K562 (cell line): ENCODE measurements around the gene DIRAS1. TPM values are rescaled to one million over a fixed set of nuclear protein-coding genes. Genes with fewer than 3 reads are reported as not detected.

Experiments used
- ATAC-seq: fragments of 200-7000 bp; cut with Tn5 transposase; 3 replicates; pipeline ENCODE4 v1.9.1; 2020; ENCODE audit warnings: moderate library complexity
- BruUV-seq: library from RNA; stranded (reverse); fragments of 400-500 nt; replicated peaks from 2 replicates; lab custom pipeline; 2021; lab: Mats Ljungman, UMichigan
- CTCF ChIA-PET: fragments of 300-600 bp; formaldehyde crosslinking; extraction: SDS; loops from one replicate; lab custom pipeline; 2021; ENCODE audit warnings: low intra/inter-chr PET ratio; lab: Yijun Ruan, JAX
- POLR2A ChIA-PET: fragments of 300-600, 350-650 bp; sonication (Branson Sonifier 250); formaldehyde crosslinking; extraction: SDS; loops from one replicate; lab custom pipeline; 2021; ENCODE audit warnings: antibody characterized with exemption, inconsistent platforms; lab: Yijun Ruan, JAX
- DNase-seq, 4 experiments: peaks; one replicate each; pipeline versions ENCODE4 v3.0.0 to v3.0.0-alpha.2; 2011 to 2018; ENCODE audit warnings: low spot score in 3 of 4, mixed read lengths in 3 of 4; ENCODE audit errors: extremely low read depth in 1 of 4
- FAIRE-seq: peaks from 2 replicates; lab custom pipeline; 2011; peaks lifted over from hg19 to GRCh38; lab: Jason Lieb, UNC
- H2AFZ ChIP-seq: 2 replicates; pipeline ENCODE4 v1.6.0; 2011; ENCODE audit warnings: low read depth, low read length, control low read depth, inconsistent platforms
- H3K27ac ChIP-seq: fragments of 200-600 bp; 3 replicates; pipeline ENCODE4 v1.8.0; 2011; ENCODE audit warnings: low read depth, mild to moderate bottlenecking, control low read depth, inconsistent platforms, low read length, moderate library complexity, mixed read lengths; ENCODE audit errors: extremely low read depth
- H3K27me3 ChIP-seq, 2 experiments: fragments of 300-600 bp in 1 of 2; 2 replicates in 1 of 2; 3 replicates in 1 of 2; pipeline versions ENCODE4 v1.6.0 to v1.8.0; 2011; ENCODE audit warnings: inconsistent platforms in 2 of 2, low read length in 2 of 2, mild to moderate bottlenecking in 1 of 2, mixed read lengths in 1 of 2, moderate library complexity in 1 of 2; ENCODE audit not compliant: control insufficient read depth in 2 of 2, insufficient read depth in 2 of 2
- H3K36me3 ChIP-seq: fragments of 300-600 bp; 3 replicates; pipeline ENCODE4 v1.8.0; 2011; ENCODE audit warnings: mild to moderate bottlenecking, low read length, inconsistent platforms; ENCODE audit not compliant: control insufficient read depth, insufficient read depth
- H3K4me1 ChIP-seq, 2 experiments: fragments of 200-600 bp in 1 of 2; replicated peaks in 1 of 2; 2 replicates in 1 of 2; 3 replicates in 1 of 2; pipeline versions ENCODE4 v1.5.1 to v1.8.0; 2011; ENCODE audit warnings: inconsistent platforms in 2 of 2, low read length in 2 of 2, mild to moderate bottlenecking in 1 of 2, mixed read lengths in 1 of 2, moderate library complexity in 1 of 2; ENCODE audit not compliant: control insufficient read depth in 2 of 2, insufficient read depth in 2 of 2
- H3K4me2 ChIP-seq: 2 replicates; pipeline ENCODE4 v1.6.1; 2011; ENCODE audit warnings: low read length, control low read depth, inconsistent platforms, mixed read lengths; ENCODE audit not compliant: insufficient read depth
- H3K4me3 ChIP-seq: fragments of 200-600 bp; sonication (generic), shearing (Covaris generic); 2 replicates; pipeline ENCODE4 v1.5.1; 2016; ENCODE audit warnings: control low read depth, inconsistent platforms
- H3K79me2 ChIP-seq: fragments of 200-600 bp; 3 replicates; pipeline ENCODE4 v1.8.0; 2011; ENCODE audit warnings: low read length, inconsistent platforms; ENCODE audit not compliant: control insufficient read depth, insufficient read depth
- H3K9ac ChIP-seq, 2 experiments: 2 replicates each; pipeline versions ENCODE4 v1.6.0 to v1.6.1; 2011; ENCODE audit warnings: low read depth in 2 of 2, low read length in 2 of 2, control low read depth in 1 of 2, inconsistent platforms in 1 of 2, mild to moderate bottlenecking in 1 of 2, mixed read lengths in 1 of 2; ENCODE audit not compliant: insufficient read depth in 1 of 2
- H3K9me1 ChIP-seq: one replicate; pipeline ENCODE4 v1.6.0; 2011; ENCODE audit warnings: inconsistent platforms, mild to moderate bottlenecking, low read length, moderate library complexity; ENCODE audit not compliant: control insufficient read depth, insufficient read depth
- H3K9me3 ChIP-seq: replicated peaks from 2 replicates; pipeline ENCODE4 v1.5.1; 2011; ENCODE audit warnings: low read depth, low read length, inconsistent platforms; ENCODE audit not compliant: control insufficient read depth, insufficient read depth
- H4K20me1 ChIP-seq: replicated peaks from 2 replicates; pipeline ENCODE4 v1.6.1; 2011; ENCODE audit warnings: low read length, inconsistent platforms, mixed read lengths; ENCODE audit not compliant: control insufficient read depth, insufficient read depth
- ADNP ChIP-seq: fragments of 200-800 bp; sonication (Bioruptor generic); IDR thresholded peaks from 2 replicates; pipeline ENCODE4 v1.6.1; 2016; ENCODE audit warnings: missing genetic modification characterization, missing compliant biosample characterization
- BCOR ChIP-seq: fragments of 450-650 bp; IDR thresholded peaks from 2 replicates; pipeline ENCODE4 v1.6.1; 2016
- BRF1 ChIP-seq: IDR thresholded peaks from 3 replicates; pipeline ENCODE4 v1.6.1; 2011; ENCODE audit warnings: borderline replicate concordance, mild to moderate bottlenecking; ENCODE audit not compliant: insufficient read length; ENCODE audit errors: extremely low read depth
- BRF2 ChIP-seq: IDR thresholded peaks from 3 replicates; pipeline ENCODE4 v1.6.1; 2011; ENCODE audit warnings: borderline replicate concordance, mild to moderate bottlenecking; ENCODE audit not compliant: insufficient read length, insufficient read depth
- CEBPB ChIP-seq: fragments of 450-650 bp; IDR thresholded peaks from 2 replicates; pipeline ENCODE4 v1.6.1; 2016; ENCODE audit warnings: missing genetic modification characterization, missing compliant biosample characterization
- EP400 ChIP-seq: fragments of 450-650 bp; IDR thresholded peaks from 2 replicates; pipeline ENCODE4 v1.6.1; 2017; ENCODE audit warnings: antibody characterized with exemption, mild to moderate bottlenecking, moderate library complexity
- FOSL1 ChIP-seq: fragments of 200-800 bp; sonication (Bioruptor generic); conservative IDR thresholded peaks from 2 replicates; pipeline ENCODE4 v1.6.1; 2016; ENCODE audit warnings: missing genetic modification characterization, missing compliant biosample characterization
- HNRNPK ChIP-seq: fragments of 200-400 bp; formaldehyde crosslinking; IDR thresholded peaks from one replicate; pipeline ENCODE4 v1.6.1; 2018; ENCODE audit warnings: mild to moderate bottlenecking, low read depth, low read length; ENCODE audit not compliant: poor library complexity, severe bottlenecking
- IRF9 ChIP-seq: fragments of 450-650 bp; IDR thresholded peaks from 2 replicates; pipeline ENCODE4 v1.6.1; 2016; ENCODE audit warnings: missing biosample characterization, missing genetic modification characterization
- KDM4B ChIP-seq, 2 experiments: fragments of 450-650 bp in 1 of 2; sonication (generic) in 1 of 2; IDR thresholded peaks; 2 replicates each; pipeline ENCODE4 v1.6.1; 2016 to 2017; ENCODE audit warnings: borderline replicate concordance in 2 of 2, antibody characterized with exemption in 1 of 2, low read depth in 1 of 2, mild to moderate bottlenecking in 1 of 2
- POLR2G ChIP-seq: fragments of 200-400 bp; formaldehyde crosslinking; IDR thresholded peaks from 2 replicates; pipeline ENCODE4 v1.6.1; 2017; ENCODE audit warnings: low read depth, mild to moderate bottlenecking, antibody characterized with exemption, low read length, moderate library complexity
- PURB ChIP-seq: sonication (generic); formaldehyde crosslinking; IDR thresholded peaks from 2 replicates; pipeline ENCODE4 v1.9.0; 2021; ENCODE audit warnings: low read depth, mild to moderate bottlenecking, missing genetic modification reagents
- RBM25 ChIP-seq: fragments of 200-400 bp; formaldehyde crosslinking; IDR thresholded peaks from 2 replicates; pipeline ENCODE4 v1.6.1; 2018; ENCODE audit warnings: low read length, low read depth, moderate library complexity; ENCODE audit not compliant: severe bottlenecking
- RHOXF2B ChIP-seq: fragments of 250-450 bp; sonication (Bioruptor Pico); conservative IDR thresholded peaks from 2 replicates; pipeline ENCODE4 v1.5.1; 2021
- STAG1 ChIP-seq: sonication (generic); formaldehyde crosslinking; IDR thresholded peaks from 2 replicates; pipeline ENCODE4 v1.5.0; 2020; ENCODE audit warnings: missing genetic modification reagents, borderline replicate concordance
- U2AF1 ChIP-seq: fragments of 200-400 bp; formaldehyde crosslinking; optimal IDR thresholded peaks from 2 replicates; pipeline ENCODE3; 2017; ENCODE audit warnings: mild to moderate bottlenecking, low read depth, low read length, moderate library complexity
- ZBTB26 ChIP-seq: fragments of 450-650 bp; formaldehyde crosslinking; IDR thresholded peaks from 2 replicates; pipeline ENCODE4 v1.4.0; 2022; ENCODE audit warnings: missing genetic modification characterization
- ZNF280A ChIP-seq: fragments of 450-650 bp; IDR thresholded peaks from 2 replicates; pipeline ENCODE4 v1.6.1; 2018; ENCODE audit warnings: mild to moderate bottlenecking, low read depth; ENCODE audit not compliant: partially characterized antibody
- ZNF41 ChIP-seq: fragments of 250-450 bp; sonication (Bioruptor Pico); conservative IDR thresholded peaks from 2 replicates; pipeline ENCODE4 v1.4.0; 2020; ENCODE audit warnings: mild to moderate bottlenecking
- WGBS: fragments of 100-300 bp; shearing (Covaris generic); methylation state at CpG from one replicate; pipeline ENCODE4 v1.1.6; 2016; ENCODE audit warnings: low coverage, mixed read lengths; ENCODE audit not compliant: insufficient coverage; ENCODE audit errors: missing lambda C conversion rate; 5-methylcytosine and 5-hydroxymethylcytosine counted together
- in situ Hi-C: fragments of 300-500 bp; cut with MboI; formaldehyde crosslinking; loops from 4 replicates; pipeline ENCODE4 v1.15.0; 2018; ENCODE audit warnings: inconsistent platforms, mixed read lengths
- intact Hi-C: fragments of 100-400 bp; cut with micrococcal nuclease; formaldehyde crosslinking; loops from 2 replicates; pipeline ENCODE4 v1.14.2; 2022
- polyA plus RNA-seq, 8 experiments: library from polyadenylated mRNA; depleted of rRNA in 4 of 8; stranded (reverse) in 5 of 8; unstranded in 3 of 8; fragments of >200 nt; fragmentation: Nextera tagmentation in 2 of 8; fragmentation: Illumina TruSeq in 1 of 8; extraction: Ambion mirVana in 2 of 8; extraction: Trizol in 1 of 8; gene quantifications; 2 replicates each; pipeline versions ENCODE4 v1.2.1 to v1.2.3, GENCODE V29; 2011 to 2014; ENCODE audit warnings: inconsistent platforms in 1 of 8, missing spikeins in 1 of 8
- total RNA-seq, 7 experiments: library from RNA; depleted of rRNA in 6 of 7; stranded (reverse); fragments of >200 nt in 6 of 7; fragmentation: Illumina TruSeq in 2 of 7; extraction: Trizol in 2 of 7; gene quantifications; 2 replicates each; pipeline versions ENCODE4 v1.2.1 to v1.2.3, GENCODE V29; 2011 to 2021; ENCODE audit warnings: low replicate concordance in 1 of 7

The DIRAS1 gene
- total and polyA plus RNA-seq, 9 of the 15 experiments (the other 6 are each of a cell fraction or from before 2014, with no cell fraction given) = 0.11 to 12.0 (median 2.9) TPM

- no peaks in the 10 kb centered on the region for H3K9me1 ChIP-seq
- no TSS peak for BruUV-seq
- H3K4me1 ChIP-seq = peaks cover 0 to 22% of the 10 kb centered on the region in 2 experiments; a peak in 2 of 5 replicates
- no peak for FAIRE-seq
- H3K9ac ChIP-seq = peak overlapping the region in 1 of 2 experiments; percentile 17; a peak in 1 of 4 replicates
- peaks cover 6% of the 10 kb centered on the region; the same call in 1 of the 2 replicates for H4K20me1 ChIP-seq
- H3K36me3 ChIP-seq = peaks cover 93% of the 10 kb centered on the region; the same call in 2 of the 3 replicates
- H3K27ac ChIP-seq = no peak overlapping the region
- DNase-seq = no peak
- no peaks in the 10 kb centered on the region for H3K9me3 ChIP-seq
- no peak overlapping the region for H3K4me2 ChIP-seq
- WGBS = 98% methylated on average over 11 of the region's 12 CpGs
- in situ Hi-C loops = no loop called here
- ChIA-PET POLR2A (no interaction called here), CTCF (no interaction called here)
- H2AFZ ChIP-seq = no peak overlapping the region
- H3K79me2 ChIP-seq = peaks cover 7% of the 10 kb centered on the region; the same call in 1 of the 3 replicates
- no peak overlapping the region for H3K4me3 ChIP-seq
- no peaks in the 10 kb centered on the region for H3K27me3 ChIP-seq
- no peak for ATAC-seq
- intact Hi-C loops = no loop called here
- TF ChIP-seq RHOXF2B = no peak
- no peak for TF ChIP-seq ZNF41 (CRISPR knock-in tag)
- TF ChIP-seq BRF1 = no peak
- TF ChIP-seq IRF9 (tag) = no peak
- TF ChIP-seq PURB (CRISPR knock-in tag) = no peak
- TF ChIP-seq CEBPB (tag) = no peak
- no peak for TF ChIP-seq ZNF280A
- peak; percentile 80 for TF ChIP-seq RBM25
- no peak for TF ChIP-seq KDM4B (IDR thresholded peaks at IDR 0.05; ENCODE audit: borderline replicate concordance in 2 of 2, low read depth in 1 of 2)
- TF ChIP-seq FOSL1 (tag) = no peak
- TF ChIP-seq BRF2 = no peak
- no peak for TF ChIP-seq HNRNPK
- TF ChIP-seq BCOR = peak; percentile 73; the same call in 1 of the 2 replicates
- peak; percentile 84 for TF ChIP-seq ADNP (tag)
- peak; percentile 21; the same call in 1 of the 2 replicates for TF ChIP-seq POLR2G
- TF ChIP-seq EP400 = no peak
- TF ChIP-seq STAG1 (CRISPR knock-in tag) = no peak
- TF ChIP-seq U2AF1 = no peak
- TF ChIP-seq ZBTB26 (CRISPR knock-in tag) = no peak
These were observed 42.5 kb upstream of the DIRAS1 start for GRCh38 chr19:2763687-2764086.
